Ovary (tissue), 3 donors: ENCODE measurements around the gene ZHX3.

ENCODE experiments used
- CTCF ChIP-seq, 3 donors: fragments of 450-650 bp in 2 of 3; fragments of 200-600 bp in 1 of 3; IDR thresholded peaks; one replicate each; pipeline versions ENCODE4 v1.5.1 to v1.8.0; 2016 to 2022; ENCODE audit warnings: antibody characterized with exemption in 3 of 3, mild to moderate bottlenecking in 1 of 3
- EP300 ChIP-seq: sonication (generic); formaldehyde crosslinking; IDR thresholded peaks from one replicate; pipeline ENCODE4 v1.6.1; 2017; ENCODE audit warnings: antibody characterized with exemption
- POLR2A ChIP-seq: fragments of 450-650 bp; IDR thresholded peaks from one replicate; pipeline ENCODE4 v1.6.1; 2017; ENCODE audit warnings: antibody characterized with exemption, mild to moderate bottlenecking, moderate library complexity
- donor health status: DM: no; HTN: no; CAD: no.

GRCh38 chr20:41344938-41345728 is 27.6 kb upstream of the ZHX3 start:
- no peak for TF ChIP-seq POLR2A
- TF ChIP-seq CTCF (IDR thresholded peaks at IDR 0.05) = no peak
- no peak for TF ChIP-seq EP300
